ENCODE measurements around the gene CUL2.
"Not testable (repeated sequence)": the region's sequence is repeated elsewhere in the genome, so short reads cannot be mapped to it uniquely, and the experiment has no call there.

CUL2 gene

DNA sequence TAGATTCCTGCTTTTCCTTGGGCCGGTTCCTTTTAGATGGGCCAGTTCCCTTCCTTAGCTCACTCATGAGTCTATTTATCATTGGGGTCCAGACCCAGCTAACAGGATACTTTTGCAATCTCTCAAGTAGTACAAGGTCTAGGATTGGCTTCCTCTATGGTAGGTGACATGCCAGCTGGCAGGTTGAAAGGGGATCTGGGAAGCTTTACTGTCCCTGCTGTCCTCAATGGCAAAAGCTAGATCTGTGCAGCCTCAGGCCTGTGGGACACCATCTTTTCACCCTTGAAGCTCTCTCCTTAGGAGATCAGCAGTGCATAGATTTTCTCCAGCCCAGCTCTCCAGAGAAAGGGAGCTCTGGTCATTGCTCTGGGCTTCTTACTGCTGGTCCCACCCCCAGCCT lies 96.4 kb downstream of the CUL2 start:
- peaks cover 38% of the 10 kb centered on the region for H3K4me1 ChIP-seq (ENCODE audit: insufficient read depth, poor library complexity, severe bottlenecking)
- no peaks in the 10 kb centered on the region for H3K9me3 ChIP-seq (ENCODE audit: severe bottlenecking)
- peak overlapping the region; percentile 67 for H3K27ac ChIP-seq (ENCODE audit: poor library complexity, severe bottlenecking)
- DNase-seq (ENCODE audit: low spot score): no peak
- no peaks in the 10 kb centered on the region for H3K27me3 ChIP-seq (ENCODE audit: insufficient read depth, poor library complexity, severe bottlenecking)
- no peak overlapping the region for H3K4me3 ChIP-seq (ENCODE audit: severe bottlenecking)
- no peak for ATAC-seq (ENCODE audit: low read depth)
- TF ChIP-seq, protein P1, sequence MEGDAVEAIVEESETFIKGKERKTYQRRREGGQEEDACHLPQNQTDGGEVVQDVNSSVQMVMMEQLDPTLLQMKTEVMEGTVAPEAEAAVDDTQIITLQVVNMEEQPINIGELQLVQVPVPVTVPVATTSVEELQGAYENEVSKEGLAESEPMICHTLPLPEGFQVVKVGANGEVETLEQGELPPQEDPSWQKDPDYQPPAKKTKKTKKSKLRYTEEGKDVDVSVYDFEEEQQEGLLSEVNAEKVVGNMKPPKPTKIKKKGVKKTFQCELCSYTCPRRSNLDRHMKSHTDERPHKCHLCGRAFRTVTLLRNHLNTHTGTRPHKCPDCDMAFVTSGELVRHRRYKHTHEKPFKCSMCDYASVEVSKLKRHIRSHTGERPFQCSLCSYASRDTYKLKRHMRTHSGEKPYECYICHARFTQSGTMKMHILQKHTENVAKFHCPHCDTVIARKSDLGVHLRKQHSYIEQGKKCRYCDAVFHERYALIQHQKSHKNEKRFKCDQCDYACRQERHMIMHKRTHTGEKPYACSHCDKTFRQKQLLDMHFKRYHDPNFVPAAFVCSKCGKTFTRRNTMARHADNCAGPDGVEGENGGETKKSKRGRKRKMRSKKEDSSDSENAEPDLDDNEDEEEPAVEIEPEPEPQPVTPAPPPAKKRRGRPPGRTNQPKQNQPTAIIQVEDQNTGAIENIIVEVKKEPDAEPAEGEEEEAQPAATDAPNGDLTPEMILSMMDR (IDR thresholded peaks at IDR 0.05; ENCODE audit: poor library complexity, severe bottlenecking): no peak
- H3K36me3 ChIP-seq (ENCODE audit: low read depth): no peaks in the 10 kb centered on the region

DNA sequence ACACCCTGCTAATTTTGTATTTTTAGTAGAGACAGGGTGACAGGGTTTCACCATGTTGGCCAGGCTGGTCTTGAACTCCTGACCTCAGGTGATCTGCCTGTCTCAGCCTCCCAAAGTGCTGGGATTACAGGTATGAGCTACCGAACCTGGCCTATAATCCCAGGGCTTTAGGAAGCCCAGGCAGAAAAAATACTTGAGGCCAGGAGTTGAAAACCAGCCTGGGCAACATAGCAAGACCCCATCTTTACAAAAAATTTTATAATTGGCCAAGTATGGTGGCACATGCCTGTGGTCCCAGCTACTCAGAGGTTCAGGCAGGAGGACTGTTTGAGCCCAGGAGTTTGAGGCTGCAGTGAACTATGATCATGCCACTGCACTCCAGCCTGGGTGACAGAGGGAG lies 99.0 kb downstream of the CUL2 start:
- Histone ChIP-seq H3K27ac (ENCODE audit: poor library complexity, severe bottlenecking) (peak overlapping the region; percentile 67), H3K4me1 (ENCODE audit: insufficient read depth, poor library complexity, severe bottlenecking) (peaks cover 44% of the 10 kb centered on the region)
- not testable (repeated sequence) for H3K9me3 ChIP-seq (ENCODE audit: severe bottlenecking); H3K27me3 ChIP-seq (ENCODE audit: insufficient read depth, poor library complexity, severe bottlenecking); ATAC-seq (ENCODE audit: low read depth); H3K36me3 ChIP-seq (ENCODE audit: low read depth); H3K4me3 ChIP-seq (ENCODE audit: severe bottlenecking); DNase-seq (ENCODE audit: low spot score)

DNA sequence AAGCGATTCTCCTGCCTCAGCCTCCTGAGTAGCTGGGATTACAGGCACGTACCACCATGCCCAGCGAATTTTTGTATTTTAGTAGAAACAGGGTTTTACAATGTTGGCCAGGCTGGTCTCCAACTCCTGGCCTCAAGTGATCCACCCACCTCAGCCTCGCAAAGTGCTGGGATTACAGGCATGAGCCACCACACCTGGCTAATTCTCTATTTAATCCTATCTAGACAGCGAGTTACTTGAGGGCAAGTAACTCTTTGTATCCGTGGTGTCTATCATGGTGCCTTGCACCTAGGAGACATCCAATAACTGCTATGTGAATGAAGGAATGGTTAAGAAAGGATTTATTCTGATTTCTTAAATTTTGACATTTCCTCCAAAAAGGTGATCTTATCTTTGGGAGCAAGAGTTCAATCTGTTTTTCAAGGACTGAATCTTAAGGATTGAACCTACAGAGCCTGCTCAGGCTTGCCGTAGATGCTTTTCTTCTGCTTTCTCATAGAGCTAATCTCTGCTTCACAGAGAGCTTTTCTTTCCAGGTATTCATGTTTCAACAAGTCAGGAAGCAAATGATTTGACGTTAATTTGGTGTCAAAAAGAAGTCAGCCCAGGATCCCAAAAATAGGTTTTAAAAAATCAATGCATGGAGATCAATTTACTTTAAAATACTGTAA lies 101.6 kb downstream of the CUL2 start:
- no peak overlapping the region for H3K4me3 ChIP-seq (ENCODE audit: severe bottlenecking)
- no peaks in the 10 kb centered on the region for H3K36me3 ChIP-seq (ENCODE audit: low read depth)
- H3K27me3 ChIP-seq (ENCODE audit: insufficient read depth, poor library complexity, severe bottlenecking): no peaks in the 10 kb centered on the region
- H3K27ac ChIP-seq (ENCODE audit: poor library complexity, severe bottlenecking): peak overlapping the region; percentile 85
- peak; percentile 79 for ATAC-seq (ENCODE audit: low read depth)
- H3K4me1 ChIP-seq (ENCODE audit: insufficient read depth, poor library complexity, severe bottlenecking): peaks cover 31% of the 10 kb centered on the region
- no peak for DNase-seq (ENCODE audit: low spot score)
- TF ChIP-seq, protein P1 (IDR thresholded peaks at IDR 0.05; ENCODE audit: poor library complexity, severe bottlenecking): no peak
- H3K9me3 ChIP-seq (ENCODE audit: severe bottlenecking): peaks cover 9% of the 10 kb centered on the region

DNA sequence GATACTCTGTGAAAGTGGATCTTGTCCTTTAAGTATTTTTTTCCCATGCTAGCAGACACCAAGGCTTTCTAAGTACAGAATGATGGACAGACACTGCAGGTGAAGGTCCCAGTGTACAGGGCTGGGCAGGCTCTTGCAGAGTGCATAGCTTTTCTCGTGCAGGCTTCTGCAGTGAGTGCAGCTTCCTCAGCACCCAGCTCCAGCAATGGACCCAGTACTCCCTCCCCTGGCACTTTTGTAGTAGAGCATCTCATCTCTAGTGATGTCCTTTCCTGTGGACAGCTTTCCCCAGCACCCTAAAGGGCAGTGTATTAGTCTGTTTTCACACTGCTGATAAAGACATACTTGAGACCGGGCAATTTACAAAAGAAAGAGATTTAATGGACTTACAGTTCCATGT lies 104.3 kb downstream of the CUL2 start:
- DNase-seq (ENCODE audit: low spot score) (no peak), ATAC-seq (ENCODE audit: low read depth) (no peak)
- Histone ChIP-seq H3K9me3 (ENCODE audit: severe bottlenecking) (peaks cover 9% of the 10 kb centered on the region), H3K4me3 (ENCODE audit: severe bottlenecking) (no peak overlapping the region), H3K27me3 (ENCODE audit: insufficient read depth, poor library complexity, severe bottlenecking) (no peaks in the 10 kb centered on the region), H3K4me1 (ENCODE audit: insufficient read depth, poor library complexity, severe bottlenecking) (peaks cover 15% of the 10 kb centered on the region), H3K36me3 (ENCODE audit: low read depth) (no peaks in the 10 kb centered on the region), H3K27ac (ENCODE audit: poor library complexity, severe bottlenecking) (no peak overlapping the region)
- TF ChIP-seq, protein P1 (IDR thresholded peaks at IDR 0.05; ENCODE audit: poor library complexity, severe bottlenecking): no peak

DNA sequence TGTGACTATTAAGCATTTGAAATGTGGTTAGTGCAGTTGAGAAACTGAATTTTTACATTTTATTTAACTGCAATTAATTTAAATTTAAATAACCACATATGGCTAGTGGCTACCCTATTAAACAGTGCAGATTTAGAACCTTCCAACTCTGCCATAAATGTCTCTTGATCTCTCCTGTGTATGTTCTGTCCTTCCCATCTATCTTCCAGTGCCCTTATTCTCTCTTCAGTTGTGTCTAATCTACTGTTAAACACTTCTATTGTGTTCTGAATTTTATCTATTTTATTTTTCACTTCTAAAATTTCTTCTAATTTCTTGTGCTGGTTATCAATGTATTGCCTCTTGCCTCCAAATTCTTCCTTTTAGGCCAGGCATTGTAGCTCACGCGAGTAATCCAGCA lies 105.0 kb downstream of the CUL2 start:
- ATAC-seq (ENCODE audit: low read depth): no peak
- Histone ChIP-seq H3K4me3 (ENCODE audit: severe bottlenecking) (no peak overlapping the region), H3K4me1 (ENCODE audit: insufficient read depth, poor library complexity, severe bottlenecking) (peaks cover 15% of the 10 kb centered on the region), H3K27me3 (ENCODE audit: insufficient read depth, poor library complexity, severe bottlenecking) (no peaks in the 10 kb centered on the region), H3K36me3 (ENCODE audit: low read depth) (no peaks in the 10 kb centered on the region), H3K9me3 (ENCODE audit: severe bottlenecking) (peaks cover 9% of the 10 kb centered on the region), H3K27ac (ENCODE audit: poor library complexity, severe bottlenecking) (no peak overlapping the region)
- DNase-seq (ENCODE audit: low spot score): no peak
- TF ChIP-seq, protein P1 (IDR thresholded peaks at IDR 0.05; ENCODE audit: poor library complexity, severe bottlenecking): no peak
